GM23338 (cell line): ENCODE data around the gene MSN.

ENCODE experiments used
- CREB1 ChIP-seq: fragments of 250-450 bp; sonication (Bioruptor Pico); IDR thresholded peaks from 2 replicates; pipeline ENCODE4 v1.5.0; 2020; ENCODE audit warnings: low read depth, mild to moderate bottlenecking, moderate library complexity
- ETS1 ChIP-seq: IDR thresholded peaks from 2 replicates; pipeline ENCODE4 v1.6.1; 2016; ENCODE audit warnings: antibody characterized with exemption
- EZH2phosphoT487 ChIP-seq: fragments of 200-600 bp; sonication (generic); IDR thresholded peaks from one replicate; pipeline ENCODE4 v1.8.1; 2018; ENCODE audit warnings: antibody characterized with exemption; ENCODE audit not compliant: unreplicated experiment
- POLR2AphosphoS5 ChIP-seq: IDR thresholded peaks from 2 replicates; pipeline ENCODE4 v1.6.1; 2016; ENCODE audit warnings: antibody characterized with exemption, low read depth
- TF ChIP-seq, protein P1 (sequence below), 2 experiments: fragments of 200-600 bp in 1 of 2; sonication (generic) in 1 of 2; conservative IDR thresholded peaks; 2 replicates each; pipeline versions ENCODE4 v1.5.1 to v1.6.1; 2016 to 2017; ENCODE audit warnings: antibody characterized with exemption in 2 of 2, low read depth in 2 of 2, mild to moderate bottlenecking in 2 of 2, moderate library complexity in 1 of 2
- TF ChIP-seq, protein P2 (sequence below): fragments of 250-450 bp; sonication (Bioruptor Pico); IDR thresholded peaks from 2 replicates; pipeline ENCODE4 v1.5.0; 2020; ENCODE audit warnings: mild to moderate bottlenecking, moderate library complexity
- TF ChIP-seq, protein P3 (sequence below): IDR thresholded peaks from one replicate; pipeline ENCODE4 v1.6.1; 2018; ENCODE audit warnings: antibody characterized with exemption; ENCODE audit not compliant: unreplicated experiment

- TF ChIP-seq, protein P1, sequence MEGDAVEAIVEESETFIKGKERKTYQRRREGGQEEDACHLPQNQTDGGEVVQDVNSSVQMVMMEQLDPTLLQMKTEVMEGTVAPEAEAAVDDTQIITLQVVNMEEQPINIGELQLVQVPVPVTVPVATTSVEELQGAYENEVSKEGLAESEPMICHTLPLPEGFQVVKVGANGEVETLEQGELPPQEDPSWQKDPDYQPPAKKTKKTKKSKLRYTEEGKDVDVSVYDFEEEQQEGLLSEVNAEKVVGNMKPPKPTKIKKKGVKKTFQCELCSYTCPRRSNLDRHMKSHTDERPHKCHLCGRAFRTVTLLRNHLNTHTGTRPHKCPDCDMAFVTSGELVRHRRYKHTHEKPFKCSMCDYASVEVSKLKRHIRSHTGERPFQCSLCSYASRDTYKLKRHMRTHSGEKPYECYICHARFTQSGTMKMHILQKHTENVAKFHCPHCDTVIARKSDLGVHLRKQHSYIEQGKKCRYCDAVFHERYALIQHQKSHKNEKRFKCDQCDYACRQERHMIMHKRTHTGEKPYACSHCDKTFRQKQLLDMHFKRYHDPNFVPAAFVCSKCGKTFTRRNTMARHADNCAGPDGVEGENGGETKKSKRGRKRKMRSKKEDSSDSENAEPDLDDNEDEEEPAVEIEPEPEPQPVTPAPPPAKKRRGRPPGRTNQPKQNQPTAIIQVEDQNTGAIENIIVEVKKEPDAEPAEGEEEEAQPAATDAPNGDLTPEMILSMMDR (conservative IDR thresholded peaks at IDR 0.05; ENCODE audit: low read depth in 2 of 2), result no peak
- TF ChIP-seq CREB1 (CRISPR knock-in tag) (no peak), ETS1 (no peak), EZH2phosphoT487 (no peak), POLR2AphosphoS5 (no peak)
- TF ChIP-seq, protein P2, sequence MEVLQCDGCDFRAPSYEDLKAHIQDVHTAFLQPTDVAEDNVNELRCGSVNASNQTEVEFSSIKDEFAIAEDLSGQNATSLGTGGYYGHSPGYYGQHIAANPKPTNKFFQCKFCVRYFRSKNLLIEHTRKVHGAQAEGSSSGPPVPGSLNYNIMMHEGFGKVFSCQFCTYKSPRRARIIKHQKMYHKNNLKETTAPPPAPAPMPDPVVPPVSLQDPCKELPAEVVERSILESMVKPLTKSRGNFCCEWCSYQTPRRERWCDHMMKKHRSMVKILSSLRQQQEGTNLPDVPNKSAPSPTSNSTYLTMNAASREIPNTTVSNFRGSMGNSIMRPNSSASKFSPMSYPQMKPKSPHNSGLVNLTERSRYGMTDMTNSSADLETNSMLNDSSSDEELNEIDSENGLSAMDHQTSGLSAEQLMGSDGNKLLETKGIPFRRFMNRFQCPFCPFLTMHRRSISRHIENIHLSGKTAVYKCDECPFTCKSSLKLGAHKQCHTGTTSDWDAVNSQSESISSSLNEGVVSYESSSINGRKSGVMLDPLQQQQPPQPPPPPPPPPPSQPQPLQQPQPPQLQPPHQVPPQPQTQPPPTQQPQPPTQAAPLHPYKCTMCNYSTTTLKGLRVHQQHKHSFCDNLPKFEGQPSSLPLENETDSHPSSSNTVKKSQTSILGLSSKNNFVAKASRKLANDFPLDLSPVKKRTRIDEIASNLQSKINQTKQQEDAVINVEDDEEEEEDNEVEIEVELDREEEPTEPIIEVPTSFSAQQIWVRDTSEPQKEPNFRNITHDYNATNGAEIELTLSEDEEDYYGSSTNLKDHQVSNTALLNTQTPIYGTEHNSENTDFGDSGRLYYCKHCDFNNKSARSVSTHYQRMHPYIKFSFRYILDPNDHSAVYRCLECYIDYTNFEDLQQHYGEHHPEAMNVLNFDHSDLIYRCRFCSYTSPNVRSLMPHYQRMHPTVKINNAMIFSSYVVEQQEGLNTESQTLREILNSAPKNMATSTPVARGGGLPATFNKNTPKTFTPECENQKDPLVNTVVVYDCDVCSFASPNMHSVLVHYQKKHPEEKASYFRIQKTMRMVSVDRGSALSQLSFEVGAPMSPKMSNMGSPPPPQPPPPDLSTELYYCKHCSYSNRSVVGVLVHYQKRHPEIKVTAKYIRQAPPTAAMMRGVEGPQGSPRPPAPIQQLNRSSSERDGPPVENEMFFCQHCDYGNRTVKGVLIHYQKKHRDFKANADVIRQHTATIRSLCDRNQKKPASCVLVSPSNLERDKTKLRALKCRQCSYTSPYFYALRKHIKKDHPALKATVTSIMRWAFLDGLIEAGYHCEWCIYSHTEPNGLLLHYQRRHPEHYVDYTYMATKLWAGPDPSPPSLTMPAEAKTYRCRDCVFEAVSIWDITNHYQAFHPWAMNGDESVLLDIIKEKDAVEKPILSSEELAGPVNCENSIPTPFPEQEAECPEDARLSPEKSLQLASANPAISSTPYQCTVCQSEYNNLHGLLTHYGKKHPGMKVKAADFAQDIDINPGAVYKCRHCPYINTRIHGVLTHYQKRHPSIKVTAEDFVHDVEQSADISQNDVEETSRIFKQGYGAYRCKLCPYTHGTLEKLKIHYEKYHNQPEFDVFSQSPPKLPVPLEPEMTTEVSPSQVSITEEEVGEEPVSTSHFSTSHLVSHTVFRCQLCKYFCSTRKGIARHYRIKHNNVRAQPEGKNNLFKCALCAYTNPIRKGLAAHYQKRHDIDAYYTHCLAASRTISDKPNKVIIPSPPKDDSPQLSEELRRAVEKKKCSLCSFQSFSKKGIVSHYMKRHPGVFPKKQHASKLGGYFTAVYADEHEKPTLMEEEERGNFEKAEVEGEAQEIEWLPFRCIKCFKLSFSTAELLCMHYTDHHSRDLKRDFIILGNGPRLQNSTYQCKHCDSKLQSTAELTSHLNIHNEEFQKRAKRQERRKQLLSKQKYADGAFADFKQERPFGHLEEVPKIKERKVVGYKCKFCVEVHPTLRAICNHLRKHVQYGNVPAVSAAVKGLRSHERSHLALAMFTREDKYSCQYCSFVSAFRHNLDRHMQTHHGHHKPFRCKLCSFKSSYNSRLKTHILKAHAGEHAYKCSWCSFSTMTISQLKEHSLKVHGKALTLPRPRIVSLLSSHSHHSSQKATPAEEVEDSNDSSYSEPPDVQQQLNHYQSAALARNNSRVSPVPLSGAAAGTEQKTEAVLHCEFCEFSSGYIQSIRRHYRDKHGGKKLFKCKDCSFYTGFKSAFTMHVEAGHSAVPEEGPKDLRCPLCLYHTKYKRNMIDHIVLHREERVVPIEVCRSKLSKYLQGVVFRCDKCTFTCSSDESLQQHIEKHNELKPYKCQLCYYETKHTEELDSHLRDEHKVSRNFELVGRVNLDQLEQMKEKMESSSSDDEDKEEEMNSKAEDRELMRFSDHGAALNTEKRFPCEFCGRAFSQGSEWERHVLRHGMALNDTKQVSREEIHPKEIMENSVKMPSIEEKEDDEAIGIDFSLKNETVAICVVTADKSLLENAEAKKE (CRISPR knock-in tag), result no peak
- TF ChIP-seq, protein P3, sequence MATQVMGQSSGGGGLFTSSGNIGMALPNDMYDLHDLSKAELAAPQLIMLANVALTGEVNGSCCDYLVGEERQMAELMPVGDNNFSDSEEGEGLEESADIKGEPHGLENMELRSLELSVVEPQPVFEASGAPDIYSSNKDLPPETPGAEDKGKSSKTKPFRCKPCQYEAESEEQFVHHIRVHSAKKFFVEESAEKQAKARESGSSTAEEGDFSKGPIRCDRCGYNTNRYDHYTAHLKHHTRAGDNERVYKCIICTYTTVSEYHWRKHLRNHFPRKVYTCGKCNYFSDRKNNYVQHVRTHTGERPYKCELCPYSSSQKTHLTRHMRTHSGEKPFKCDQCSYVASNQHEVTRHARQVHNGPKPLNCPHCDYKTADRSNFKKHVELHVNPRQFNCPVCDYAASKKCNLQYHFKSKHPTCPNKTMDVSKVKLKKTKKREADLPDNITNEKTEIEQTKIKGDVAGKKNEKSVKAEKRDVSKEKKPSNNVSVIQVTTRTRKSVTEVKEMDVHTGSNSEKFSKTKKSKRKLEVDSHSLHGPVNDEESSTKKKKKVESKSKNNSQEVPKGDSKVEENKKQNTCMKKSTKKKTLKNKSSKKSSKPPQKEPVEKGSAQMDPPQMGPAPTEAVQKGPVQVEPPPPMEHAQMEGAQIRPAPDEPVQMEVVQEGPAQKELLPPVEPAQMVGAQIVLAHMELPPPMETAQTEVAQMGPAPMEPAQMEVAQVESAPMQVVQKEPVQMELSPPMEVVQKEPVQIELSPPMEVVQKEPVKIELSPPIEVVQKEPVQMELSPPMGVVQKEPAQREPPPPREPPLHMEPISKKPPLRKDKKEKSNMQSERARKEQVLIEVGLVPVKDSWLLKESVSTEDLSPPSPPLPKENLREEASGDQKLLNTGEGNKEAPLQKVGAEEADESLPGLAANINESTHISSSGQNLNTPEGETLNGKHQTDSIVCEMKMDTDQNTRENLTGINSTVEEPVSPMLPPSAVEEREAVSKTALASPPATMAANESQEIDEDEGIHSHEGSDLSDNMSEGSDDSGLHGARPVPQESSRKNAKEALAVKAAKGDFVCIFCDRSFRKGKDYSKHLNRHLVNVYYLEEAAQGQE, result no peak
These were observed 31.6 kb upstream of the MSN start for GRCh38 chrX:65635822-65636221.
